ENCODE data around the gene ZNF205. TPM values are rescaled to one million over a fixed set of nuclear protein-coding genes. Genes with fewer than 3 reads are reported as not detected.

ZNF205 gene
- total and polyA plus RNA-seq, 9 of the 15 experiments (the other 6 are each of a cell fraction or from before 2014, with no cell fraction given) = 2.4 to 11.8 (median 5.1) TPM; not detected in 2

GRCh38 chr16:3123986-3124886, 11.8 kb downstream of the ZNF205 start (continued):
- no peak for TF ChIP-seq RERE (CRISPR knock-in tag; IDR thresholded peaks at IDR 0.05; ENCODE audit: borderline replicate concordance)
- TF ChIP-seq NCOA6 (IDR thresholded peaks at IDR 0.05) = no peak
- no peak for TF ChIP-seq TCF7 (IDR thresholded peaks at IDR 0.05; ENCODE audit: borderline replicate concordance)
- TF ChIP-seq REST (IDR thresholded peaks at IDR 0.05; ENCODE audit: borderline replicate concordance) = peak; percentile 55
- no peak for TF ChIP-seq REST (CRISPR knock-in tag; IDR thresholded peaks at IDR 0.05; ENCODE audit: low read depth)
- no peak for TF ChIP-seq ZFP1 (CRISPR knock-in tag; IDR thresholded peaks at IDR 0.05)
- no peak for TF ChIP-seq CBX2 (IDR thresholded peaks at IDR 0.05; ENCODE audit: insufficient read depth, low read length, poor library complexity, severe bottlenecking)
- TF ChIP-seq C11orf30 (IDR thresholded peaks at IDR 0.05; ENCODE audit: low read depth) = peak; percentile 77
- TF ChIP-seq SMARCE1 (IDR thresholded peaks at IDR 0.05) = peak; percentile 53; the same call in 1 of the 2 replicates
- no peak for TF ChIP-seq MEF2A (IDR thresholded peaks at IDR 0.05; ENCODE audit: control insufficient read depth, low read depth, low read length)
- TF ChIP-seq CBFB (CRISPR knock-in tag; IDR thresholded peaks at IDR 0.05) = no peak
- 0 out of 2 replicates have a peak, but pooled peaks have one; percentile 77 for TF ChIP-seq MTA3 (IDR thresholded peaks at IDR 0.05; ENCODE audit: borderline replicate concordance)
